Ectodermal cell (in vitro differentiated cells): ENCODE data around the gene HIPK4. TPM values are rescaled to one million over a fixed set of nuclear protein-coding genes. Genes with fewer than 3 reads are reported as not detected.
A peak's percentile ranks its signal among the peaks of the same experiment; 100 is the strongest.
"Not testable (repeated sequence)": the region's sequence is repeated elsewhere in the genome, so short reads cannot be mapped to it uniquely, and the experiment has no call there.

ENCODE experiments used
- H3K27ac ChIP-seq: 2 replicates; pipeline ENCODE4 v1.7.0; 2013; ENCODE audit warnings: mild to moderate bottlenecking, low read depth, low read length; ENCODE audit not compliant: insufficient read depth, poor library complexity, severe bottlenecking
- H3K27me3 ChIP-seq: 2 replicates; pipeline ENCODE4 v1.7.0; 2013; ENCODE audit warnings: mild to moderate bottlenecking, low read length; ENCODE audit not compliant: insufficient read depth, control insufficient read depth, poor library complexity, severe bottlenecking
- H3K36me3 ChIP-seq: one replicate; pipeline ENCODE4 v1.7.0; 2013; ENCODE audit warnings: low read length; ENCODE audit not compliant: control insufficient read depth, insufficient read depth
- H3K4me1 ChIP-seq: one replicate; pipeline ENCODE4 v1.7.0; 2013; ENCODE audit warnings: low read length; ENCODE audit not compliant: control insufficient read depth, insufficient read depth
- H3K4me3 ChIP-seq: 2 replicates; pipeline ENCODE4 v1.7.0; 2013; ENCODE audit warnings: low read depth, low read length, control low read depth; ENCODE audit not compliant: insufficient read depth
- H3K9me3 ChIP-seq: 2 replicates; pipeline ENCODE4 v1.7.0; 2013; ENCODE audit warnings: mild to moderate bottlenecking, low read length, moderate library complexity; ENCODE audit not compliant: control insufficient read depth
- WGBS, 2 experiments: methylation state at CpG; one replicate each; pipeline ENCODE4 v1.1.7; 2013; ENCODE audit warnings: missing lambda C conversion rate in 2 of 2; 5-methylcytosine and 5-hydroxymethylcytosine counted together
- polyA plus RNA-seq, 4 experiments: library from polyadenylated mRNA; stranded (reverse); fragments of 50-300 nt; gene quantifications; one replicate each; pipeline ENCODE4 v1.2.3, GENCODE V29; 2013

Gene HIPK4
- 0.31 TPM for polyA plus RNA-seq (2013, experiment 1 of 4)
- polyA plus RNA-seq (2013, experiment 2 of 4) = 0.25 TPM
- 0.32 TPM for polyA plus RNA-seq (2013, experiment 3 of 4)
- 0.16 TPM for polyA plus RNA-seq (2013, experiment 4 of 4)

GRCh38 chr19:40390084-40390742, at the start of gene HIPK4:
Gene HIPK4, minus strand, starts transcription at chr19:40390181. Its CDS starts 279 bp downstream, at chr19:40389902.
- WGBS, 2 experiments = 84 to 88% methylated on average over 10 of the region's 10 CpGs
- Histone ChIP-seq H3K4me3 (no peak within 1 kb of the TSS), H3K36me3 (no peaks in the 10 kb centered on the region)

GRCh38 chr19:40438284-40438683, 48.3 kb upstream of the HIPK4 start:
- no peaks in the 10 kb centered on the region for H3K9me3 ChIP-seq
- no peaks in the 10 kb centered on the region for H3K36me3 ChIP-seq
- no peak overlapping the region for H3K27ac ChIP-seq
- 95 to 97% methylated on average over 3 of the region's 3 CpGs for WGBS, 2 experiments
- no peak overlapping the region for H3K4me3 ChIP-seq
- no peaks in the 10 kb centered on the region for H3K27me3 ChIP-seq
- H3K4me1 ChIP-seq = peaks cover 8% of the 10 kb centered on the region

More at GRCh38 chr19:40390084-40390742, at the start of gene HIPK4:
- Histone ChIP-seq H3K27ac (no peak within 1 kb of the TSS), H3K4me1 (no peaks in the 10 kb centered on the region), H3K27me3 (no peaks in the 10 kb centered on the region), H3K9me3 (no peaks in the 10 kb centered on the region)

- peak overlapping the region; percentile 32 for H3K4me3 ChIP-seq
- no peaks in the 10 kb centered on the region for H3K27me3 ChIP-seq
- peak overlapping the region; percentile 89 for H3K27ac ChIP-seq
- H3K36me3 ChIP-seq = no peaks in the 10 kb centered on the region
- WGBS, 2 experiments = 5% methylated on average over 50 of the region's 50 CpGs
- H3K4me1 ChIP-seq = peaks cover 4% of the 10 kb centered on the region
- no peaks in the 10 kb centered on the region for H3K9me3 ChIP-seq
These were observed 43.6 kb upstream of the HIPK4 start for GRCh38 chr19:40433391-40434216.

GRCh38 chr19:40432760-40433159, 42.8 kb upstream of the HIPK4 start:
- not testable (repeated sequence) for H3K27ac ChIP-seq, H3K4me3 ChIP-seq

GRCh38 chr19:40431698-40432097, 41.7 kb upstream of the HIPK4 start:
- no peaks in the 10 kb centered on the region for H3K27me3 ChIP-seq
- no peak overlapping the region for H3K4me3 ChIP-seq
- 98 to 99% methylated on average over 3 of the region's 3 CpGs for WGBS, 2 experiments
- no peaks in the 10 kb centered on the region for H3K9me3 ChIP-seq
- H3K4me1 ChIP-seq = peaks cover 4% of the 10 kb centered on the region
- H3K27ac ChIP-seq = no peak overlapping the region
- no peaks in the 10 kb centered on the region for H3K36me3 ChIP-seq

More at GRCh38 chr19:40432760-40433159, 42.8 kb upstream of the HIPK4 start:
- H3K4me1 ChIP-seq, H3K27me3 ChIP-seq, H3K36me3 ChIP-seq, H3K9me3 ChIP-seq: not testable (repeated sequence)
- WGBS, 2 experiments = 89 to 91% methylated on average over 7 of the region's 7 CpGs

GRCh38 chr19:40430242-40430641, 40.3 kb upstream of the HIPK4 start:
- WGBS, 2 experiments = 93 to 94% methylated on average over 10 of the region's 10 CpGs
- H3K36me3 ChIP-seq, H3K9me3 ChIP-seq, H3K4me1 ChIP-seq, H3K27ac ChIP-seq, H3K4me3 ChIP-seq, H3K27me3 ChIP-seq: not testable (repeated sequence)

GRCh38 chr19:40428197-40428596, 38.2 kb upstream of the HIPK4 start:
- H3K4me3 ChIP-seq, H3K27ac ChIP-seq, H3K27me3 ChIP-seq, H3K4me1 ChIP-seq, H3K36me3 ChIP-seq, H3K9me3 ChIP-seq: not testable (repeated sequence)
- WGBS, 2 experiments = 93 to 95% methylated on average over 7 of the region's 7 CpGs

- H3K4me3 ChIP-seq = peak within 1 kb of the TSS; percentile 67
- no peaks in the 10 kb centered on the region for H3K9me3 ChIP-seq
- H3K27me3 ChIP-seq = no peaks in the 10 kb centered on the region
- H3K4me1 ChIP-seq = peaks cover 13% of the 10 kb centered on the region
- peak within 1 kb of the TSS; percentile 95 for H3K27ac ChIP-seq
- H3K36me3 ChIP-seq = no peaks in the 10 kb centered on the region
- 0% methylated on average over 75 of the region's 75 CpGs for WGBS, 2 experiments
These were observed 35.7 kb upstream of the HIPK4 start, which contains the start of gene SERTAD1 for GRCh38 chr19:40425450-40426287. Gene SERTAD1, minus strand, starts transcription at chr19:40425992. Its CDS starts 2,446 bp downstream, at chr19:40423546.

GRCh38 chr19:40424637-40425449, 34.9 kb upstream of the HIPK4 start:
- H3K4me1 ChIP-seq = peaks cover 13% of the 10 kb centered on the region
- peak overlapping the region; percentile 95 for H3K27ac ChIP-seq
- no peaks in the 10 kb centered on the region for H3K27me3 ChIP-seq
- H3K36me3 ChIP-seq = no peaks in the 10 kb centered on the region
- peak overlapping the region; percentile 67 for H3K4me3 ChIP-seq
- no peaks in the 10 kb centered on the region for H3K9me3 ChIP-seq
- WGBS, 2 experiments = 2% methylated on average over 28 of the region's 28 CpGs
